GM19372 (cell line): ENCODE data around the gene HNRNPA1L2.
A peak's percentile ranks its signal among the peaks of the same experiment; 100 is the strongest.
"Not testable (repeated sequence)": the region's sequence is repeated elsewhere in the genome, so short reads cannot be mapped to it uniquely, and the experiment has no call there.

ENCODE experiments used
- ATAC-seq: cut with Tn5 transposase; IDR thresholded peaks from one replicate; pipeline ENCODE4 v1.9.1; 2021; ENCODE audit warnings: mild to moderate bottlenecking, low read depth, moderate library complexity; ENCODE audit not compliant: unreplicated experiment

The HNRNPA1L2 gene

DNA sequence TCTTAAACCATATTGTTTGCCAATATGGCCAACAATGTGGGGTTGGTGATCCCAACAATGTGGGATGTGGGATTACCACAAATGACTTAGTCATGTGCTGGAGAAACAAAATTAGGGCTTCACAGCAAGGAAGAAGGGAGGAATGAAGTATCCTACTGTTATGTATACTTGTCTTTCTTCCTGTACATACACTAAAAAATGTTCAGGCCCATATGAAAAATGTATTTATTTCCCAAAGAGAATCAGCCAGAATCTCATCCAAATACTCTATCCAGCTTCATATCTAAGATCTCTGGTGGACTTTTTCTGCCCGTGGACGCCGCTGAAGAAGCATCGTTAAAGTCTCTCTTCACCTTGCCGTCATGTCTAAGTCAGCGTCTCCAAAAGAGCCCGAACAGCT is at the start of gene HNRNPA1L2:
TSS of gene HNRNPA1L2 (plus strand) at position 301 of the 400 bp plus-strand sequence. CDS start at position 363, 62 bp downstream.
- ATAC-seq, result no peak

DNA sequence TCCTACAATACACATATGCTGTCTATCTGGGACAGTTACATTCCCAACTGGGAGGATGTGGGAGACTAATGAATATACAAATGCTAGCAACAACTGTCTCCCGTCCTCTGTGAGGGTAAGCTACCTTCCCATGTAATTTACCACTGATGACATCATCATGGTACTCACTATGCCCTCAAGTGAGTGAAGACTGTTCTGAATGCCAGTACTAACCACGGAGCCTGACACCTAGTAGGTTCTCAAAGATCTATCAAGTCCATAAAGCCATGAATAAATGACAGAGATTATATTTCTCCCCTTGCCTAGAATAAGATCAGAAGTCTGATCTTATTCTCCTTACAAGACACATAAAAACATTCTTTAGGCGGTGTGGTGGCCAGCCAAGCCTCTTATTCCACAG is 49.1 kb upstream of the HNRNPA1L2 start:
- ATAC-seq, result not testable (repeated sequence)

DNA sequence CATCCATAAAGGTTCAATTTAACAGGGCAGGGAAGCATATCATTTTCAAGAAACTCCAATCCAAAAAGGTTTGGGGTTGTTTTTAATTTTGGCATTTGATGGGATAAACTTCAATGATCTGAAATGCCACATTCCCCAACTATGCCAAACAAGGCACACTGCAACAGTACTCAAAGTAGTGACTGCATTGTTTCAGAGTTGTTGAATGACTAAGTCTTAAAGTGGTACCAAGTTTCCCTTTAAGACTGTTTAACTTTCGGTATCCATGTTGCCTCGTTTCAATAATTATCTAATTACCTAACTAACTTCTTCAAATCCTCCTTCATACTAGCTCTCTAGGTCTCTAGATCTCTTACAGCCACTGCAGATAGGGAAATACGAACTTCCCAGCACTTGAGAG is 48.4 kb upstream of the HNRNPA1L2 start:
- ATAC-seq, result not testable (repeated sequence)

DNA sequence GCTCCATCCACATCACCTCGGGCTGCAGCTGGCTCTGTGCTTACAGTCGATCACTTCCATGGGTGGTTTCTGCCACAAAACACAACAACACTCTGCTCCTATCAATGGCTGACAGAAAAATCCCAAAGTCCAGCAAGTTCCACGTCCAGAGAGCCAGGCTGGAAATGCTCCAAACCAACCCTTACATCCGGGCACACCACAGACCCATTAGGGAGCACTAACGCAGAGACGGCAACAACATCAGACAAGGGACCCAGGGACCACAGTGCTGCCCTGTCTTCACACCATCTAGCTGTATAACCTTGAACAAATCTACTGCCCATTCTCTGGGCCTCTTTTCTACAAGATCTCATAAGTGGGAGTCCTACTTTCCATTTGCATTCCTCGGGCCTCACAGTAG is 47.9 kb upstream of the HNRNPA1L2 start:
- ATAC-seq, result not testable (repeated sequence)

DNA sequence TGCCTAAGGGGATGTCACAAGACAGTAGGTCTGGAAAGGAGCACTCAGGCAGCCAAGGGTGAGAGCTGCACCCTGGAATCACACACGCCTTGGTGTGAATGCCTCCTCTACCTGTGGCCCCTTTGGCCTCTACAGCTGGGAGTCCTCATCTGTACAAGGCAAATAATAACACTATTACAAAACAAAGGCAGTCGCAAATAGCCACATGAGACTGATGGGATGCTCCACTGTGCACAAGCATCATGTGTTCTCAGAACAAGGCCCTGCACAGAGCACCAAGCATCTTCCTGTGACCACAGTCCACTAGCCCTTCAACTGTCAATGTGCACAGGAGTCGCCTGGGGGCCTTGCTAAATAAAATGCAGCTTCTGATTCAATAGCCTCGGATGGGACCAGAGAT is 44.6 kb upstream of the HNRNPA1L2 start:
- no peak for ATAC-seq

DNA sequence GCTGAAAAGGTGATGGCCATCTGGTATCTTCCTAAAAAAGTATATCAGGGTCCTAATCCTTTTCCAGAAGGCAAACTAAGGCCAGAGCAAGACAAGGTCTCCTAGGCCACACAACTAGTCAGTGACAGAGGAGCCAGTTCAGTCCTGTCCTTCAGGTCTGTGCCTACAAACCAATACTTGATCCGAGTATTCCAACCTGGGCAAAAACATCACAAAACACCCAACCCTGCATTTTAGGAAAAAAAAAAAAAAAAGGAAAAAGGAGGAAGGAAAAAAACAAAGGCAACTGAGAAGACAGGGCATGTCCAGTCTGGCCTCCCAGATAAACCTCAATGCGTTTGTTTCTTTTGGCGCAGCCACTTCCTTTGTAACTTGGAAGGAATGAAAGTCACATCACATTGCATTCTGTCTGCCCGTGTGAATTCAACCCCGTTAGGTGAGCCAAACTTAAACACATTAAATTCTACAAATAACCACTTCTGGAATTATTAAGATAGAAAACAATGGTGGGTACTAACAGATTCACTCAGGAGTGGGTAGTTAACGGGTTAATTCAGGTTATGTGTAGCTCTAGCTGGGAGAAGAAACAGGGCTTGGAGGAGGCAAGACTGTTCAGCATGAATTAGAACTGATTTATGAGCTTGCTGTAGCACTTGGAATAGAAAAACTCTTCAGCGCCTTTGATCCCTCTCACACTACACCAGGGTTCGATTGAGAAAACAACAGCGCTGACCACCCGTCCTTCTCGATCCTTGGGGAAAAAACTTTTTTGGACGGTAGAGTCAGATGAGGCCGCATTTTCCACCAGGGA is 43.0 kb upstream of the HNRNPA1L2 start:
- peak; percentile 24 for ATAC-seq

DNA sequence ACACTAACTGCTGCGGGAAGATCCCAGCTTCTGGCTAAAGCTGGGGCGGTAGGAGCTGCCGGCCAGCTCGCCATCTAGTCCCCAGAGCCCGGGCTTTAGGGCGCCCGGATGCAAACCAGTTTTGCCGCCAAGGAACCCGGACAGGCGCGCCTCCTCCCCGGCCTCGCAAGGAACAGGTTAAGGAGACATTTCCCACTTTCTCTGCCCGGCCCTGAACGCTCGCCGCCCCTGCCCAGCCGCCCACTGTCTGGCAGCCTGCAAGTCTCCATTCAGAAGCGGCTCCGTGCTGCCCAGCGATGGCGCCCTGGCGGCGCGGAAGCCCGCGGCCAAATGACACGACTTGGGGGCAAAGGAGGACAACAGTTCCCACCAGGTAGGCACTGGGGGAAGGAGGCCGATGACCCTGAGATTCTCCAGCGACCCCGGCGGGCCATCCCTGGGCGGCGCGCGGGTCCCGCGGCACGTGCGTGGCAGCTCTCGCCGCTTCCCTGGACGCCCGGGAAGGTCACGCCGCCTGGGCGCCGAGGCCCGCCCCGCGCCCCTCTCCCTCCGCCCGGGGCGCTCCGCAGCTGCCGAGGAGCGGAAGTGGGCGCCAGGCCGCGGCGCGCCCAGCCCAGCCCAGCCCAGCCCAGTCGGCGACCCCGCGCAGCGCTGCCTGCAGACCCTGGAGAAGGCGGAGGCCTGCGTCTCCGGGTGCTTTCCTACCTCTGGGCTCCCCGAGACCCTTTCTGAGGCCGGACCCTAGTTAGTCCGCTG is 42.2 kb upstream of the HNRNPA1L2 start:
- ATAC-seq, result peak; percentile 70

DNA sequence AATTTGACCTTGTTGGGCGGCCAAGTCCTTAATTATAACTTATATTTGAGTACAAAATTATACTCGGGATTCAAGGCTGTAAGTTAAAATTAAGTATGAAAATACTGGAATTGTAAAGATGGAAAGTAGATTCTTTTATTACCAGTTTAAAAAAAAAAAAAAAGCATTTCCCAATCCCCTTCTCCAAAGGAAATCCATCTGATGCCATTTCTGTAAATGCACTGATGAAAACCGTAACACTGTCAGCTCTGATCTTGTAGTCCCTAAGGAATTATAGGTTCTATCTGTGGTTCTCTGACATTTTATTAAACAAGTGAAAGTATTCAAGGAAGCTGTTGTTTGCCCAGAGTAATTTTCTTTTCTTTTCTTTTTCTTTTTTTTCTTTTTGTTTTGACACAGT is 41.6 kb upstream of the HNRNPA1L2 start:
- no peak for ATAC-seq

DNA sequence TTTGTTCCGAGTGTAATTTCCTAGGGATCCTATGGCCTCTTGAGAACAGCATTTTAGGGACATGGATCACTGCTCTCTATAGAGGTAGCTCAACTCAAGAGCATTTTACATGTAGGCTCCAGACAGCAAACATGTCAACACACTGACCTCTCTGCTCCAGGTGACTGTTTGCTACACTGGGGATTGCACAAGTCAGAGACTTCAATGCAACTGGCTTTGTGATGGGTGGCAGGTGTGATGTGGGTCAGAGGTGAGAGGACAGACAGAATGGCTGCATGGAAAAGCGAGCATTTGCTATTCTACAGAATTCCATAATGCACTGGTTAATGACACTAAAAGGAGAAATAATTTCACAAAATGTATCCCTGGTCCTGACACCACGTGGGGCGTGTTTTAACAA is 38.9 kb upstream of the HNRNPA1L2 start:
- not testable (repeated sequence) for ATAC-seq

DNA sequence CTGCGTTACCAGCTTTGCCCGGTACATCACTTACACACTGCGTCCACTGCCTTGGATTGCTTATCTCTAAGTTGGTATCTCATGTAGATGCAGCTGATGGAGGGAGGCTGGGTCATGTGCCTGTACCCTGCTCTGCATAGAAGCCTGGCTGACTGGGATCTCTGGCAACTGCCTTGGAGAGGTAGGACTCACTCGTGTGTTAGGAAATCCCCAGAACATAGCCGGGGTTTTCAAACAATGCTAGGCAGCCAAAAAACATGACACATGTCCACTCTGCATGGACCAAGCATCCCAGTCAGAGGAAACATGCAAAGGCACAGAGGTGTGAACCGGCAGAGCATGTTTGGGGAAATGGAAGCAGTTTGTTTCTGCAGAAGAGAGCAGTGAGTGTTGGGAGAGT is 36.1 kb upstream of the HNRNPA1L2 start:
- not testable (repeated sequence) for ATAC-seq

DNA sequence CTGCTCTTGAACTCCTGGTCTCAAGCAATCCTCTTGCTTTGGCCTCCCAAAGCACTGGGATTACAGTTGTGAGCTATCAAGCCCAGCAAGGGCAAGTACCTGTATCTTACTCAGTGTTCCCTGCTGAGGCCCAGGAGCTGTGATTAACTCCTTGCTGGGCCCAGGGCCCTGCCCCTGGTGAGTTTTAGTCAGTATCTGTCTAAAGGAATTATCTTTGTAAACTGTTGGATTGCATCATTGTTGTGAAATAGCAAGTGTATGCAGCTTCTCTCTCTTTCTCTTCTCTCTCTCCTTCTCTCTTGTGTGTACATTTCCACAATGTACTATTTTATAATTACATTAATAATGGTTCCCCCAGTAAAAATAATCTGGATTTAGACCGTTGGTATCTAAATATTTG is 35.4 kb upstream of the HNRNPA1L2 start:
- ATAC-seq, result not testable (repeated sequence)

DNA sequence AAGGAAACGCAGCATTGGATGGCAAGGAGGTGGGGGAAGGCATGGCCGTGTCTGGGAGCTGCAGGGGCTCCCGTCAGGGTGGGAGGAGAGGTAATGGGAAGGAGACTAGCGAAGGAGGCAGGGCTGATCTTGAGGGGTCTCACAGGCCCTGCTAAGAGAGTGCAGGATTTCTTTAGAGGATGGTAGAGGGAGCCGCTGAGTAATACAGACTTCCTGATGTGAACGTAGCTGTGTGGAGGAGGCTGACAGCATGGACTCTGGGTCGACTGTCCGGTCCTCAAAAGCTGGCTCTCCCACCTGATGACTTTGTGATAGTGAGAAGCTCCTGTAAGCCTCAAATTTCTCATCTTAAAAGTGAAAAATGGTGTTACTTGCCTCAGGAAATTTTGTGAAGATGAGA is 34.0 kb upstream of the HNRNPA1L2 start:
- ATAC-seq, result not testable (repeated sequence)

DNA sequence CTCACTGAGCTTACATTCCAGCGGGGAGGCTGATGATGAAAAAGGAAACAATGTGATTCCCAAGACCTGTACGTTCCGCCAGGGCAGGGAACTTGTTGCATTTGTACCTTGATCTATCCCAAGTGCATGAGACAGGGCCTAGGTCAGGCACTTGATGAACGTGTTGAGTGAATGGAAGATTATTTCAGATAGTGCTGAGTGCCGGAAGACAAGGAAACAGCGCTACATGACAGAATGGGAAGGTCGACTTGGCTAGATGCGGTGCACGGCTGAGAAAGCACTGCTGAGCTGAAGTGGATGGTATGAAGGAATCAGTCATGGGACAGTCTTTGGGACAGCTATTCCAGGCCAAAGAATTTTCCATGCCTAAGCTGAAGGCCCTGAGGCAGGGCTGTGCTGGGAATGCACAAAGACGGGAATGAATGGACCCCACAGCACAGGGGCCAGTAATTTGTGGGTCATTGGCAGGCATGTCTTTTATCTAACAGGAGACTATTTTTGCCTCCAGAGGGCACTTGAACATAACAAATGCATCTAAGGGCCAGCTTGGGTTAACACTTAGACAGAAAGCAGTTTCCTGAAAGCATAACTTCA is 33.1 kb upstream of the HNRNPA1L2 start:
- ATAC-seq, result peak; percentile 85

DNA sequence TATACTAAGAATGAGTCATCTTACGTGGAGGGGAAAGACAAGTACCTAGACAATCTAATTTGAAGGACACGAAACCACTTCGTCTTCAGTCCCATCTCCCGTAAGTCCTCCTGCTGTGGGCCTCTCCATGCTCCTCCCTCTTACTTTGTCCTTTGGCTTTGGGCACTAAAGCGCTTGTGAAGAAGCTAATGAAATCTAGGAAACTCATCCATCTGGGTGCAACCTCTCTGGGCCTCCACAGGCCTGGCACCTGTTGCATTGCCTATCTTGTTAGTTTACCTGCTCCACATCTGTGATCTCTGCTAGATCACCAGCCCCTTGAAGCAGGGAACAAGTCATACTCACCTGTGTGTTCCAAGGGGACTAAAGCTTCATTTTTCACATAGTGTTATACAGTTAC is 32.1 kb upstream of the HNRNPA1L2 start:
- ATAC-seq, result not testable (repeated sequence)

DNA sequence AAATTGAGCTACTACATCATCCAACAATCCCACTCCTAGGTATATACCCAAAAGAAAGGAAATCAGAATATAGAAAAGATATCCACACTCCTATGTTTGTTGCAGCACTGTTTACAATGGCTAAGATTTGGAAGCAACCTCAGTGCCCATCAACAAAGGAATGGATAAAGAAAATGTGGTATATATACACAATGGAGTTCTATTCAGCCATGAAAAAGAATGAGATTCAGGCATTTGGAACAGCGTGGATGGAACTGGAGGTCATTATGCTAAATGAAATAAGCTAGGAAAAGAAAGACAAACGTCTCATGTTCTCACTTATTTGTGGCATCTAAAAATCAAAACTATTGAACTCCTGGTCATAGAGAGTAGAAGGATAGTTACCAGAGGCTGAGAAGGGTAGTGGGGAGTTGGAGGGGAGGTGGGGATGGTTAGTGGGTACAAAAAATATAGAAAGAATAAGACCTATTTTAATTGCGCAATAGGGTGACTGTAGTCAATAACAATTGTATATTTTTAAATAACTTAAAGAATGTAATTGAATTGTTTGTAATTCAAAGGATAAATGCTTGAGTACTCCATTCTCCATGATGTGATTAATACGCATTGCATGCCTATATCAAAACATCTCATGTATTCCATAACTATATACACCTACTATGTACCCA is 27.0 kb upstream of the HNRNPA1L2 start:
- ATAC-seq, result no peak

DNA sequence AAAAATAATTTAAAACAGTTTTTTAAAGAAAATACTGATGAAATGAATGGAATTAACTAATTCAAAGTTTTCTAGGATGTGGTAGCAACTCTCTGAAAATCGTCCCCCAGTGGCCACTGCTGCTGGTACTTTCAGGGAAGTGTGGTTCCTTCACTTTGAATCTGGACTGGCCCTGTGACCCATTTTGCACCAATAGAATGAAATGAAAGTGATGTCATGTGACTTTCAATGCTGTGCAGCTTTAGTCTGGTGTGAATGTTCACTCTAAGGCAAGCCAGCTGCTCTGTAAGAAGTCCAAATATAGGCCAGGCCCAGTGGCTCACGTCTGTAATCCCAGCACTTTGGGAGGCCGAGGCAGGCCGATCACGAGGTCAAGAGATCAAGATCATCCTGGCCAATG is 26.4 kb upstream of the HNRNPA1L2 start:
- no peak for ATAC-seq

DNA sequence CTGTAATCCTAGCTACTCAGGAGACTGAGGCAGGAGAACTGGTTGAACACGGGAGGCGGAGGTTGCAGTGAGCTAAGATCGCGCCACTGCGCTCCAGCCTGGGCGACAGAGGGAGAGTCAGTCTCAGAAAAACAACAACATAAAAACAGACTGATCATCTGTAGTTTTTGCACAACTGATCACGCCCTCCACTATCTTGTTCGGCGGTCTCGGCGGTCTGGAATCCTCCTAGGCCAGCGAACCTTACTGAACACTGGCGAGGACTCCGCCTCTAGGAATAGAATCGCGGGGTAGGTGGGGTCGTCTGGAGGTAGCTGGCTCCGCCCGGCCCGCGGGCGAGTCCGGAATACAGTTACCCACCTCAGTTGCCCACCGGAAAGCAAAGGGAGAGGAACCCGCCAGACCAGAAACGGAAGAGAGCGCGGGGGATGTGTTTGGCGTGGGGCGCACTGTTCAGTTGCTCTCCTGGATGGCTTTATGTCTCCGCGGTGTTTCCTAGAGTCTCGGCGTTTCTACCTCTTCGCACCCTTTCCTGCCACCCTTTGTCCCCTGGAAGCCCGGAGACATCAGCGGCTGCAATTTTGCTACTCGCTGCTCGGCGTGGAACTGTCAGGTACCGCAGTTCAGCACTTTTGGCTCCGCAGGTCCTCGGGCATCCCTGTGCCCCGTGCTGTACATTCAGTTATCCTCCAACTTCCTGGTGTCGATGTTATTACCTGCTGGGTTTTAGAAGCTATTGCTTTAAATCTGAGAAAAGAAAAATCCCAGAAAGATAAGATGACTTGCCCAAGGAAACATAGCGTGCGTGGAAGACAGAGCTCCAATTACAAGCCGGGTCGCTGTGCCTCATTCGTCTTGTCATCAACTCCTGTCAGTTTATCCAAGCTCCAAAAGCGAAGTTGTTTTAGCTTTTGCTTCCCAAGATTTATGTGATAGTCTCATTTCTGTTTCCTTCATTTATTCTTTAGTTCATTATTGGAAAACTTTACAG is 24.9 kb upstream of the HNRNPA1L2 start:
- ATAC-seq, result peak; percentile 92

DNA sequence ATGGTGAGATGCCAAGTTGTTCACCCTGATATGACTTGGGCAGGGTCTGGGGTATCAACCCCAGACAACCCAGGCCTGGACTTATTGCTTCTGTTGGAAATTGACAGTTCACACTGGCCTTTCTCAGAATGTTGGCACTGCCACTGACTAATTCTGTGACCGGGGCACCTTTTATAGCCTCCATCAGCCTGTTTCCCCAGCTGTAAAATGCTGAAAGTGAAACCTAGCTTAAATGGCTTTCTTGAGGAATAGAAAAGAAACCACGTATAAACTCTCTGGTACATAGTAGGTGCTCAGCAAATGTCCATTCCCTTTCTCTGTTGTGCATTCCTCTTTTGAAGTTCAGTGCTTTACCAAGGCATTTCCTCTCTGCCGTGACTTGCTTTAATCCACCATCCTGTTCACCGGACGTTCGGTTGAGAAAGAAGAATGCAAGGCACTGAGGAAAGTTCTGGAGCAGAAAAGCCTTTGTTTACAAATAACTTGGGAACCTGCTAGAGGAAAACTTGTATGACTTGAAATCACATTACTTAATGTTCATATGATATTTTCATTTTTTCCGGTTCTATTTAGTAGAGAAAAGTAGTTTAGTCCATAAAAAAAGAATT is 11.0 kb upstream of the HNRNPA1L2 start:
- ATAC-seq, result not testable (repeated sequence)

DNA sequence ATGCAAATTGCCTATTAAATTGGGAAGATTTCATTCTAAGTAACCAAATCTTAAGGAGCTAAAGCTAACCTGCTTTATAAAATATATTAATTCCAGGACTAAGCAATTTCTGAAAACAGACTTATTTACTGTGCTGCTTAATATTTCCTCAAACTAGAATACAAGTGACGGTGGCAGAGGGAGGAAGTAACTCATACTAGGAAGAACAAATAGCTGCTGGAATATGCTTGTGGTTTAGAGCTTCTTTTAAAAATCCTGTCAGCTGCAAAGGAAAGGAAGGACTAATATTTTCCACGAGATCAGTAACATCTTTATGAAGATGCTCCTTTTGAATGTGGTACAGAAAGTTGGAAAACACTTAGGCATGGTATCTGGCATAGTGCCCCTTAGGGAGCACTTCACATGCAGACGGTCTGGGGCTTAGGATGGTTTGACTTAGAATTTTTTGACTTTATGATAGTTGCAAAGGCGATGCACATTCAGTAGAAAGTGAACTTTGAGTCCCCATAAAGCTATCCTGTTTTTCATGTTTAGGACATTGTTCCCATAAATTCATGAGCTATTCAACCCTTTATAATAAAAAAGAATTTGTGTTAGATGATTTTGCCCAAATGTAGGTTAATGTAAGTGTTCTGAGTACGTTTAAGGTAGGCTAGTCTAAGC is 3.4 kb upstream of the HNRNPA1L2 start:
- no peak for ATAC-seq
